Tibial artery (tissue), 4 donors: Measurements from ENCODE around the gene ZNF341.

Source experiments
- DNase-seq, 2 donors: peaks; one replicate each; pipeline ENCODE4 v3.0.0-alpha.2; 2019
- H3K27ac ChIP-seq, 2 donors: fragments of 200-600 bp; sonication (generic) in 1 of 2; 1 replicate in 1 of 2; 2 replicates in 1 of 2; pipeline ENCODE4 v1.5.1; 2018 to 2019; ENCODE audit warnings: mild to moderate bottlenecking in 1 of 2
- H3K27me3 ChIP-seq, 2 donors: fragments of 200-600 bp; sonication (generic) in 1 of 2; one replicate each; pipeline versions ENCODE4 v1.5.1 to v1.6.0; 2016 to 2019
- H3K36me3 ChIP-seq, 3 donors: fragments of 200-600 bp; sonication (generic) in 2 of 3; one replicate each; pipeline ENCODE4 v1.5.1; 2016 to 2019; ENCODE audit warnings: mild to moderate bottlenecking in 2 of 3
- H3K4me1 ChIP-seq, 4 donors: fragments of 200-600 bp; sonication (generic) in 2 of 4; 1 replicate in 3 of 4; 2 replicates in 1 of 4; pipeline ENCODE4 v1.5.1; 2016 to 2019
- H3K4me3 ChIP-seq, 2 donors: fragments of 200-600 bp; sonication (generic) in 1 of 2; 1 replicate in 1 of 2; 2 replicates in 1 of 2; pipeline ENCODE4 v1.5.1; 2018 to 2019; ENCODE audit warnings: mild to moderate bottlenecking in 2 of 2
- H3K9me3 ChIP-seq, 3 donors: fragments of 200-600 bp; sonication (generic) in 1 of 3; one replicate each; pipeline ENCODE4 v1.5.1; 2016 to 2019
- CTCF ChIP-seq, 2 experiments: fragments of 200-600 bp in 1 of 2; fragments of 450-650 bp in 1 of 2; IDR thresholded peaks; one replicate each; pipeline ENCODE4 v1.5.1; 2017 to 2019; ENCODE audit warnings: antibody characterized with exemption in 2 of 2, mild to moderate bottlenecking in 1 of 2, moderate library complexity in 1 of 2
- intact Hi-C: fragments of 100-400 bp; cut with DNase I; formaldehyde crosslinking; loops from one replicate; pipeline ENCODE4 v1.15.0; 2023; ENCODE audit warnings: low total_unique reads

The ZNF341 gene

GRCh38 chr20:33769043-33769442 is 37.2 kb downstream of the ZNF341 start:
- Histone ChIP-seq H3K27ac (no peak overlapping the region), H3K36me3 (peaks cover 12 to 62% (median 26%) of the 10 kb centered on the region in 3 donors), H3K4me1 (no peaks in the 10 kb centered on the region), H3K4me3 (no peak overlapping the region), H3K27me3 (no peaks in the 10 kb centered on the region), H3K9me3 (no peaks in the 10 kb centered on the region)
- no peak for DNase-seq
- intact Hi-C loops = no loop called here
- TF ChIP-seq CTCF (IDR thresholded peaks at IDR 0.05) = no peak

GRCh38 chr20:33770005-33770404 is 38.2 kb downstream of the ZNF341 start:
- Histone ChIP-seq H3K9me3 (no peaks in the 10 kb centered on the region), H3K27ac (no peak overlapping the region), H3K36me3 (peaks cover 12 to 66% (median 26%) of the 10 kb centered on the region in 3 donors), H3K4me3 (no peak overlapping the region), H3K4me1 (no peaks in the 10 kb centered on the region), H3K27me3 (no peaks in the 10 kb centered on the region)
- no peak for TF ChIP-seq CTCF (IDR thresholded peaks at IDR 0.05)
- DNase-seq = no peak
- intact Hi-C loops = no loop called here

GRCh38 chr20:33771938-33772337 is 40.1 kb downstream of the ZNF341 start:
- DNase-seq = no peak
- intact Hi-C loops = no loop called here
- Histone ChIP-seq H3K9me3 (no peaks in the 10 kb centered on the region), H3K4me3 (no peak overlapping the region), H3K27me3 (no peaks in the 10 kb centered on the region), H3K36me3 (peaks cover 11 to 56% (median 20%) of the 10 kb centered on the region in 3 donors), H3K4me1 (no peaks in the 10 kb centered on the region), H3K27ac (no peak overlapping the region)
- no peak for TF ChIP-seq CTCF (IDR thresholded peaks at IDR 0.05)

- H3K4me3 ChIP-seq = no peak overlapping the region
- TF ChIP-seq CTCF (IDR thresholded peaks at IDR 0.05) = no peak
- H3K4me1 ChIP-seq = no peaks in the 10 kb centered on the region
- H3K27ac ChIP-seq = no peak overlapping the region
- H3K9me3 ChIP-seq = no peaks in the 10 kb centered on the region
- no peaks in the 10 kb centered on the region for H3K27me3 ChIP-seq
- intact Hi-C loops = no loop called here
- DNase-seq = no peak
- H3K36me3 ChIP-seq = peaks cover 6 to 51% (median 15%) of the 10 kb centered on the region in 3 donors
These were observed 40.6 kb downstream of the ZNF341 start for GRCh38 chr20:33772439-33772838.

GRCh38 chr20:33773412-33774089 is 41.8 kb downstream of the ZNF341 start:
- no peak for DNase-seq
- H3K4me3 ChIP-seq = no peak overlapping the region
- no peak overlapping the region for H3K27ac ChIP-seq
- H3K9me3 ChIP-seq = no peaks in the 10 kb centered on the region
- intact Hi-C loops = no loop called here
- no peaks in the 10 kb centered on the region for H3K27me3 ChIP-seq
- H3K36me3 ChIP-seq = peaks cover 0 to 40% (median 7%) of the 10 kb centered on the region in 3 donors
- no peak for TF ChIP-seq CTCF (IDR thresholded peaks at IDR 0.05)
- no peaks in the 10 kb centered on the region for H3K4me1 ChIP-seq
